GM19025 (cell line): Measurements from ENCODE around the gene VIM.
"Not testable (repeated sequence)": the region's sequence is repeated elsewhere in the genome, so short reads cannot be mapped to it uniquely, and the experiment has no call there.

Experiments
- ATAC-seq: cut with Tn5 transposase; IDR thresholded peaks from one replicate; pipeline ENCODE4 v1.9.1; 2021; ENCODE audit warnings: mild to moderate bottlenecking, low read depth, moderate library complexity; ENCODE audit not compliant: unreplicated experiment

The VIM gene

DNA sequence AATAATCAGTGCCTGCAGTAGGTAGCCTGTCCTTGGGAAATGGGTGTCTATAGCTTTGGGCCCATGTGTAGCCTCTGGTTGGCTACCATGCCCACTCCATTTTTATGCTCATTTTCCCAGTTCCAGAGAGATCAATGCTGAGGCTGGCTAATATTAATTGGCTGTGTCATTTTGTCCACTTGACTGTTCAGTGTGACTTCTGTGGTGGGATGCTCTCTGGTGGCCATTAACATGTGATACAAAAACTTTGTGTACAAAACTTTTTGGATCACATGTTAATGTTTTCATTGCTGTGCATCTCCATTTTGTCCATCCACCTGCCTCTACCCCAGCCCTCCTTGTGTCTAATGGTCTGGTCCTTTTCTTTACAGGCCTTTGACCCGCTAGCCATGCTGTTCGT is 22.7 kb downstream of the VIM start:
- no peak for ATAC-seq

DNA sequence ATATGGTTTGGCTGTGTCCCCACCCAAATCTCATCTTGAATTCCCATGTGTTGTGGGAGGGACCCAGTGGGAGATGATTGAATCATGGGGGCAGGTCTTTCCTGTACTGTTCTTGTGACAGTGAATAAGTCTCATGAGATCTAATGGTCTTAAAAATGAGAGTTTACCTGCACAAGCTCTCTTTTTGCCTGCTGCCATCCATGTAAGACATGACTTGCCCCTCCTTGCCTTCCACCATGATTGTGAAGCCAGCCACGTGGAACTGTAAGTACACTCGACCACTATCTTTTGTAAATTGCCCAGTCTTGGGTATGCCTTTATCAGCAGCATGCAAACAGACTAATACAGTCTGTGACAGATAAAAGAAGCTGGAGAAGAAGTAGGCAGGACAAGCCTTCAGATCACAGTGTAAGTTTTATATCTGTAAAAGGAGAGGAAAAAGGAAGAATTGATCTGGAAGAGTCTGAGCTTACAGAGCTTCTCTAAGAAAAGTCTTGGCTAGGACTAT is 26.6 kb downstream of the VIM start:
- not testable (repeated sequence) for ATAC-seq

GRCh38 chr10:17255512-17255911 is 27.5 kb downstream of the VIM start:
- no peak for ATAC-seq

- no peak for ATAC-seq
Observed at GRCh38 chr10:17256051-17256450, 28.0 kb downstream of the VIM start.

DNA sequence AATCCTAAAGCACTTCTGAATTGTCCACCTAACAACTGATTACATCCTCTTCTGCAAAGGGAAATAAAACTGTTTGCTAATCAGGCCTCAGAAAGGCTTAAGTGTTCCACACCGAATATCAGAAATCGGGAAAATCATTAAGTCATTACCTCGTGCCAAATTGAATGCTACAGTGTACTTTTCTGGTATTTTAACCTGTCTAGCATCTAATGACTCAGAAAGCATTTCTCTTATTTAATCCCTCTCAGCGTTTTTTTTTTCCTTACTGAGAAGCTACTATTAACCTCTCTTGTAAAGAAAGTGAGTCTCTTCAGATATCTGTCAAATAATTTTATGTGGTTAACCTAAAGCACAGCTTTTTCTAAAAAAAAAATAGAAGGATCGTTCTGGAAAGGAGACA is 28.6 kb downstream of the VIM start:
- ATAC-seq: no peak

GRCh38 chr10:17257466-17258321 is 29.7 kb downstream of the VIM start:
- no peak for ATAC-seq

DNA sequence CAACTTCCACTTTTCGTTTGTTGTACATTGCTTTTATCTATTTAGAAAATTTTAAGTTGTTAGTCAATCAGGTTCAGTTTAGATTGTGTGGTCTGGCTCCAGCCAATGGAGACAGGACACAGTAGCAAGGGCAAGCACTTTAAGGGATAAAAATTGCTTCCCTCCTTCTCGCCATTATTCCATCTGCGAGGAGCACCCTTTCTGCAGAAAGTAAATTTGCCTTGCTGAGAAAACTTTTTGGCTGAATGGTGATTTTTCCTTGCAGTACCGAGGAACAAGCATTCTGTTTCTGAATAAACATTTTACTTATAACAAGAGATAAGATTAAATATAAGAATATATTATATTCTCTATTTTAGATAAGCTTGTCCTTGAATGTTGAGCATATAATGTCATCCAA is 34.5 kb downstream of the VIM start:
- ATAC-seq: no peak

DNA sequence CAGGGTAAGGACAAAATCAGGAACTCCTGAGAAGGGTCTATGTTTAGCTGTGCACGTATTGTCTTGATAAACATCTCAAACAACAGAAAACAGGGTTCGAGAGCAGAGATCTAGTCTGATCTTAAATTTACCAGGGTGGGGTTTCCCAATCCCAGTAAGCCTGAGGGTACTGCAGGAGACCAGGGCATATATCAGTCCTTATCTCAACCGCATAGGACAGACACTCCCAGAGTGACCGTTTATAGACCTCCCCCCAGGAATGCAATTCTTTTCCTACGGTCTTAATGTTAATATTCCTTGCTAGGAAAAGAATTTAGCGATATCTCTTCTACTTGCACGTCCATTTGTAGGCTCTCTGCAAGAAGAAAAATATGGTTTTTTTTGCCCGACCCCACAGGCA is 35.5 kb downstream of the VIM start:
- no peak for ATAC-seq

DNA sequence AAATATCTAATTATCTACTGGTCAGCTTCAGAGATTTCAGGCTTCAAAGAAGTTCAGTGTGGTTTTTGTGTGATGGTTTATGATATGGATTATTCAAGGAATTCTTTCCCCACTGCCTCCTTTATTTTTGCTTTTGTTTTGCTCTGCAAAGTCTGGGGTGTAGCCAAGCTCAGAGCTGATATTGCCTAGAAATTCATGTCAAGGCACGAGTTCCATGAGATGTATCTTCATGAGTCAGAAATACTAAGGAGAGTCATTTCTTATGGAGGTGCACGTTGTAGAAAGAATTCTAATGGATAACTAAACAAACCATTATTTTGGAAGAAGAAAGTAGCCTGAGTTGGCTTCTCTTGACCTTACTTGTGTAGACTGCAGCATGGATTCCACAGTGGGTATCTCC is 37.4 kb downstream of the VIM start:
- no peak for ATAC-seq

DNA sequence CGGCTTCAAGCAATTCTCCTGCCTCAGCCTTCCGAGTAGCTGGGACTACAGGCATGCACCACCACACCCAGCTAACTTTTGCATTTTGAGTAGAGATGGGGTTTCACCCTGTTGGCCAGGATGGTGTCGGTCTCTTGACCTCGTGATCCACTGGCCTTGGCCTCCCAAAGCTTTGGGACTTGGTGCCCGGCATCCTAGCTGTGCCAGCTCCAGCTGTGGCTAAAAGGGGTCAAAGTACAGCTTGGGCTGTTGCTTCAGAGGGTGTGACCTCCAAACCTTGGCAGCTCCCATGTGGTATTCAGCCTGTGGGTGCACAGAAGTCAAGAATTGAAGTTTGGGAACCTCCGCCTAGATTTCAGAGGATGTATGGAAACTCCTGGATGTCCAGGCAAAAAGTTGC is 38.5 kb downstream of the VIM start:
- not testable (repeated sequence) for ATAC-seq

- no peak for ATAC-seq
Observed at GRCh38 chr10:17272648-17273047, 44.6 kb downstream of the VIM start.

DNA sequence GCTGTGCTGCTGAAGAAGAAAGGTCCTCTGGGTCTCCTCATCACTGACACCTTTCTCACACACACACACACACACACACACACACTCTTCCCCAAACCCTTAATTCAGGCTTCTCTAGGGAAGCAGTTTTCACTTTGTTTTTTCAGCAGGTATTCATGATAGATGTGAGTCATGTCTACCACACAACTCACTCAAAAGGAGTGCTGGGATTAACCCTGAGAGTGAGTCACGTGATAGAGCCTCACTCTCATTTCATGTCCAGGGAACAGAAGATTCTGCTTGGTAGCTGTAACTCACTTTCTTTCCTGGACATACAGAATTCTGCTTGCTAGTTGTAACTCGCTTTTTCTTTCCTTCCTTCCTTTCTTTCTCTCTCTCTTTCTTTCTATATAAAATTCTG is 45.4 kb downstream of the VIM start:
- ATAC-seq: no peak

- no peak for ATAC-seq
Observed at GRCh38 chr10:17276756-17277424, 48.8 kb downstream of the VIM start.

DNA sequence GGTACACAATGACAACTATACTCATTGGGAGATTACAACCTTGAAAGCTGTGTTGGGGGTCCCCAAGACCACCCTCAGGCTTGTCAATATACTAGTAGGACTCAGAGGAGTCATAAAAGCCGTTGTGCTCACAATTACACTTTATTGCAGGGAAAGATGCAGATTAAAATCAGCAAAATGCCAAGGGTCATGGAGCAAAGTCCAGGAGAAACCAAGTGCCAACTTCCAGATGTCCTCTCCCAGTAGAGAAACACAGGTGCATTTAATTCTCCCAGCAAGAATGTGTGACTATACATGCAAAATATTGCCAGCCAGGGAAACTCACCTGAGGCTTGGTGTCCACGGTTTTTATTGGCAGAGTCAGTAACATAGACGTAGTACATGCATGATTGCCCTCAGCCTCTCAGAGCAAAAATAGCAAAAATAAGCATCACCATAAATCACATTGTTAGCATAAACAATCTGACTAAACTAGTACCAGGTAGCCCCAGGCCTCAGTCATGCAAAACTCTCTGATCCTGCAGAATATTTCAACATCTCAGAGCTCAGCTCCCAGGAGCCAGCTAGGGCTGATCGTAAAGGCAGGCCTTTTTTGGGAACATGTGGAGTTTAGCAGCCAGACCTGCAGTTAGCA is 50.7 kb downstream of the VIM start:
- no peak for ATAC-seq

- no peak for ATAC-seq
Observed at GRCh38 chr10:17282311-17282710, 54.3 kb downstream of the VIM start.

DNA sequence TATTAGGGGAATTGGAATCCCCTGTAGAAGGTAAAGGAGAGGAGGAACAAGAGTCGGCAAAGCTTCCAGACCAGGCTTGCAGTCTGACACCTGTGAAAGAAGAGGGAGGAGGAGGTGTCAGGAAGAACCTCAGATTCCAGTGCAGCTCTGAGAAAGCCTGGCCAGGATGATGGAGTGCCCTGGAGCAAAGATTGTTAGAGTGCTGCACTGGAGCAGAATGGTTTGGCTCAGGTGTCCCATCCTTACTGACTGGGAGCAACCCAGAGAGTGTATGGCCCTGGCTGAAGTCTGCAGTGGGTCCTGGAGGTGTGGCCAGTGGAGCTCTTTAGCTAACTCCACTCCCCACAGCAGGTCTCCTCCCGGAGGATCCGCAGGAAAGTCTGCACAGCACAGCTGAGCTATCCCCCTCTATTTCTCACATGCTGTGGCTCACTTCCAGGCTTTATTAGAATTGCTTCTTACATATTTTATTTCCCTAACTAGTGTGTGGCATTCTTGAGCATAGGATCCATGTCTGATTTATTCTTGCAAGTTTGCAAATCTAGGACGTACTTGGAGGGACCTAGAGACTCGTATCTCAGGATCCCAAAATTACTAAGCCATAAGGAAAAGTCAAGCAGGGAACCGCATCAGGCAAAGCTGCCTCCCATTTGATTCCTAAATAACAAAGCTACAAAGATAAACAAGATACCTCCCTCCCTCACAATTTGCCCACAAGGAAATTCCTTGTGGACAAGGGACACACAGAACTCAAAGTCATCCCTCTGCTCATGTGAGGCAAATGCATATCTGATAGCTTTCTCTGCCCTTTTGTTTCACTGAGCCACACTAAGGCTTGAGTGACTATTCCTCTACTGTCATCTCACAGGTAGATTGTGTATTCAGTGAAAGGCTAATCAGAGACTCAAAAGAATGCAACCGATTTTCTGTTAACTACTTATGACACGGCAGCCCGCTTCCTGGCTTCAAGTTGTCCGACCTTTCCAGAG is 58.8 kb downstream of the VIM start:
- no peak for ATAC-seq
